Stomach (tissue), 9 donors: ENCODE measurements around the gene DCDC2. TPM values are rescaled to one million over a fixed set of nuclear protein-coding genes. Genes with fewer than 3 reads are reported as not detected.
"Not testable (repeated sequence)": the region's sequence is repeated elsewhere in the genome, so short reads cannot be mapped to it uniquely, and the experiment has no call there.

Source experiments
- DNase-seq, 2 donors: peaks; one replicate each; pipeline versions ENCODE4 v3.0.0 to v3.0.0-alpha.2; 2013 to 2019
- H3K27ac ChIP-seq, 5 donors: fragments of 200-600 bp in 4 of 5; sonication (generic) in 4 of 5; one replicate each; pipeline ENCODE4 v1.5.1; 2013 to 2019; ENCODE audit warnings: mild to moderate bottlenecking in 1 of 5, moderate library complexity in 1 of 5
- H3K27me3 ChIP-seq, 3 donors: fragments of 200-600 bp; sonication (generic); one replicate each; pipeline ENCODE4 v1.5.1; 2017 to 2019; ENCODE audit warnings: mixed run types in 1 of 3
- H3K36me3 ChIP-seq, 4 donors: fragments of 200-600 bp; sonication (generic); 1 replicate in 3 of 4; 2 replicates in 1 of 4; pipeline ENCODE4 v1.5.1; 2016 to 2019
- H3K4me1 ChIP-seq, 4 donors: fragments of 200-600 bp; sonication (generic); one replicate each; pipeline ENCODE4 v1.5.1; 2016 to 2019
- H3K4me3 ChIP-seq, 4 donors: fragments of 200-600 bp; sonication (generic) in 3 of 4; one replicate each; pipeline ENCODE4 v1.5.1; 2016 to 2019; ENCODE audit warnings: mild to moderate bottlenecking in 1 of 4
- H3K9me3 ChIP-seq, 4 donors: fragments of 200-600 bp; sonication (generic); one replicate each; pipeline ENCODE4 v1.5.1; 2016 to 2019
- EP300 ChIP-seq: sonication (generic); formaldehyde crosslinking; IDR thresholded peaks from one replicate; pipeline ENCODE4 v1.6.1; 2017; ENCODE audit warnings: antibody characterized with exemption
- POLR2A ChIP-seq, 4 donors: fragments of 450-650 bp; IDR thresholded peaks; one replicate each; pipeline ENCODE4 v1.6.1; 2016; ENCODE audit warnings: antibody characterized with exemption in 4 of 4, control low read depth in 2 of 4, mild to moderate bottlenecking in 1 of 4, moderate library complexity in 1 of 4
- POLR2AphosphoS5 ChIP-seq, 3 donors: sonication (generic); formaldehyde crosslinking; IDR thresholded peaks; one replicate each; pipeline ENCODE4 v1.6.1; 2016; ENCODE audit warnings: antibody characterized with exemption in 3 of 3
- WGBS, 5 donors: extraction: QIAGEN DNeasy Blood & Tissue Kit in 3 of 5; methylation state at CpG; one replicate each; pipeline versions ENCODE4 v1.1.5 to v1.1.7; 2013 to 2018; 5-methylcytosine and 5-hydroxymethylcytosine counted together
- intact Hi-C: fragments of 100-400 bp; cut with DNase I; formaldehyde crosslinking; loops from one replicate; pipeline ENCODE4 v1.15.1; 2023; ENCODE audit warnings: low total_unique reads
- polyA plus RNA-seq, 3 donors: library from polyadenylated mRNA; stranded (reverse); fragments of 200-250 nt; gene quantifications; one replicate each; pipeline ENCODE4 v1.2.3, GENCODE V29; 2013
- total RNA-seq, 5 donors: library from RNA; depleted of rRNA; stranded (reverse); fragments of >200 nt; gene quantifications; one replicate each; pipeline versions ENCODE4 v1.1.0 to v1.2.3, GENCODE V29; 2014 to 2016
- TF ChIP-seq, protein P1 (sequence below), 7 experiments: fragments of 450-650 bp in 4 of 7; fragments of 200-600 bp in 3 of 7; sonication (generic) in 3 of 7; IDR thresholded peaks; one replicate each; pipeline ENCODE4 v1.5.1; 2016 to 2019; ENCODE audit warnings: antibody characterized with exemption in 7 of 7, control low read depth in 2 of 7, mild to moderate bottlenecking in 1 of 7
- donor health status: healthy with polysubstance abuse.
- donor health status: Bipolar disorder and iron deficiency.
- donor health status: healthy.

Gene DCDC2
- total and polyA plus RNA-seq, 8 donors: under 0.01 to 2.8 (median 1.4) TPM

DNA sequence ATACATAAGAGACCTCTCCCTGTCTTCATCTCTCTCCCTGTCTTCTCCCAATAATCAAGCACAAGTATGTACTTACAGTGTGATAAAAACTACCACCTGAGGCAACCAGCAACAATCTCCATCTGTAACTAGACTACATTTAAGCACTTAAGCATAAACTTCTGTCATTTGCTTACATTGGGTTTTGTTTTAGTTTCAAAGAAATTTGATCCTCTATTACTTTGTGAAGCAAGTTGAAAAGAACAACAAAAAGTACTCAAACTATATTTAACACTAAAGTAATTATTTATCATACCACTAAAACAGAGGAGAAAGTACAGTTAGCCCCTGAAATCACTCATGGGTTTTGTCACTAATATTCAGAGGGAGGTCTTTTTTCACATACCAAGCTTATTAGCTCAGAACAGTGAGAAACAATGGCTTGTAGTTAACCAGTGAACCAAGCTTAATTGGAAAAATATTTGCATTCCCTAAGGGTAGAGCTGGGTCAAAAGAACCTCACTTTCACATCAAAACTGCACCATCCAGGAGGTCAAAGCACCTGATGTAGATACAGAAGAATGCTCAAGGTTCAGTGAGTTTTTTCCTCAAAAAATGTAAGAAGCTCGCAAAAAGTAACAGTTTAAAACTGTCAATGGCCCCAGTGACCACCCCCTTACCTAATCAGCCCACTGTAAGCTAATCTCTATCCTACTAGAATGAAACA, 34.1 kb downstream of the DCDC2 start:
- Histone ChIP-seq H3K27ac (no peak overlapping the region), H3K4me3 (no peak overlapping the region), H3K9me3 (no peaks in the 10 kb centered on the region), H3K36me3 (no peaks in the 10 kb centered on the region), H3K27me3 (no peaks in the 10 kb centered on the region), H3K4me1 (no peaks in the 10 kb centered on the region)
- peak in 1 of 2 donors; percentile 22 for DNase-seq
- WGBS, 5 donors: 53 to 79% (median 73%) methylated on average over 1 of the region's 1 CpG
- intact Hi-C loops: no loop called here
- no peak for TF ChIP-seq POLR2AphosphoS5 (IDR thresholded peaks at IDR 0.05)
- TF ChIP-seq EP300: no peak
- TF ChIP-seq, protein P1, sequence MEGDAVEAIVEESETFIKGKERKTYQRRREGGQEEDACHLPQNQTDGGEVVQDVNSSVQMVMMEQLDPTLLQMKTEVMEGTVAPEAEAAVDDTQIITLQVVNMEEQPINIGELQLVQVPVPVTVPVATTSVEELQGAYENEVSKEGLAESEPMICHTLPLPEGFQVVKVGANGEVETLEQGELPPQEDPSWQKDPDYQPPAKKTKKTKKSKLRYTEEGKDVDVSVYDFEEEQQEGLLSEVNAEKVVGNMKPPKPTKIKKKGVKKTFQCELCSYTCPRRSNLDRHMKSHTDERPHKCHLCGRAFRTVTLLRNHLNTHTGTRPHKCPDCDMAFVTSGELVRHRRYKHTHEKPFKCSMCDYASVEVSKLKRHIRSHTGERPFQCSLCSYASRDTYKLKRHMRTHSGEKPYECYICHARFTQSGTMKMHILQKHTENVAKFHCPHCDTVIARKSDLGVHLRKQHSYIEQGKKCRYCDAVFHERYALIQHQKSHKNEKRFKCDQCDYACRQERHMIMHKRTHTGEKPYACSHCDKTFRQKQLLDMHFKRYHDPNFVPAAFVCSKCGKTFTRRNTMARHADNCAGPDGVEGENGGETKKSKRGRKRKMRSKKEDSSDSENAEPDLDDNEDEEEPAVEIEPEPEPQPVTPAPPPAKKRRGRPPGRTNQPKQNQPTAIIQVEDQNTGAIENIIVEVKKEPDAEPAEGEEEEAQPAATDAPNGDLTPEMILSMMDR (IDR thresholded peaks at IDR 0.05): no peak
- TF ChIP-seq POLR2A (IDR thresholded peaks at IDR 0.05): no peak

DNA sequence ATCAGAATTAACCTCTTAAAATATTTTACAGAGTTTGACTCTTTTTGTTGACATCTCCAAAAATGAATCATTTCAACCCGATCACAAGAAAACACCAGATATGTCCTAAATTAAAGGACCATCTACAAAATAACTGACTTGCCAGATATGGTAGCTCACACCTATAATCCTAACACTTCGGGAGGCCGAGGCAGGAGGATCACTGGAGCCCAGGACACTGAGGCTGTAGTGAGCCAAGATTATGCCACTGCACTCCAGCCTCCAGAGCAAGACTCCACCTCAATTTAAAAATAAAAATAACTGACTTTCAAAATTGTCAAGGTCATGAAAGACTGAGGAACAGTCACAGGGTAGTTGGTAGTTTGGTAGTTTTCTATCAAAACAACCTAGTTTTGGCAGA, 34.9 kb downstream of the DCDC2 start:
- Histone ChIP-seq H3K9me3 (no peaks in the 10 kb centered on the region), H3K27ac (no peak overlapping the region), H3K4me1 (no peaks in the 10 kb centered on the region), H3K36me3 (no peaks in the 10 kb centered on the region), H3K27me3 (no peaks in the 10 kb centered on the region), H3K4me3 (no peak overlapping the region)
- DNase-seq: no peak
- 78 to 98% (median 90%) methylated on average over 3 of the region's 3 CpGs for WGBS, 5 donors
- intact Hi-C loops: no loop called here
- TF ChIP-seq POLR2A (IDR thresholded peaks at IDR 0.05) (no peak), EP300 (no peak), POLR2AphosphoS5 (IDR thresholded peaks at IDR 0.05) (no peak)
- TF ChIP-seq, protein P1 (IDR thresholded peaks at IDR 0.05): no peak

DNA sequence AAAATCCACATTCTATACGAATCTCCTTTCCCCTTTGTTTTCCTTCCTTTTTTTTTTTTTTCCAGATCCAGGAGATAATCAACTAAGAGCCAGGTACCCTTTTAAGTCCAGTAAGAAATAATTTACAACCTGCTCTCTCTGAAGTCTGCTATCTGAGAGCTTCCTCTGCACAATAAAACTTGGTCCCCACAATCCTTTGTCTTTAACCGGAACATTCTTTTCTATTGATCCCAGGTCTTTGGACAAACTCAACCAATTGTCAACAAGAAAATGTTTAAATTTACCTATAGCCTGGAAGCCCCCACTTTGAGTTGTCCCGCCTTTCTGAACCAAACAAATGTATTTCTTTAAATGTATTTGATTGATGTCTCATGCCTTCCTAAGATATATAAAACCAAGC, 35.4 kb downstream of the DCDC2 start:
- H3K27me3 ChIP-seq, H3K4me3 ChIP-seq, intact Hi-C loops, H3K36me3 ChIP-seq, H3K27ac ChIP-seq, DNase-seq, H3K9me3 ChIP-seq, H3K4me1 ChIP-seq: not testable (repeated sequence)
- WGBS, 5 donors: 56 to 70% (median 60%) methylated on average over 3 of the region's 3 CpGs

DNA sequence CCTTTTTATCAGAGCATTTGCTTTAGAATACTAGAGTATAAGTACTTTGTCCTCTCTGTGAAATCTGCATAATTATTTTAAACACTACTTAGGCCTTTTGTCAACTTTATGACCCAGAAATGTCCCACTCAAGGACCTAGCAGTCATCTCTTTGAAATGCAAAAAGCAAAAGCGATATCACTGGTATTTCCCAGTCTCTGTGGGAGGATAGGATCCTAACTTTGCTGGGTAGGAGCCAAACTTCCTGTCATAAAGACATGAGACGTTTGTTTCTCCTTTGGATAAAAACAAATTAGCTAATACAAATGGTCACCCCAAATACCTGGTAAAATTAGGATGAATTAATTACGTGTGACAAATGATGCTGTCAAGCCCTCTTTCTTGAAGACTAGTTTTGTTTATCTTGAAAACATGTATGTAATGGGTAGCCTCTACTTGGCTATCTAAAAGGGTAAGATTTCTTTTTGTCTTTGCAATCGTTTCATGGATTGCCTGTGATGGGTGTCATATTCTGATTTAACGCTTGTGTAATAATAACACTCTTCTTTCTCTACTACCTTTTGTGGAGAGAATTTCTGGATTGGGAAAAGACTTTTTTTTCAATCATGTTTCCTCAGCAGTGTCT, 36.2 kb downstream of the DCDC2 start:
- H3K36me3 ChIP-seq: no peaks in the 10 kb centered on the region
- intact Hi-C loops: no loop called here
- no peak overlapping the region for H3K4me3 ChIP-seq
- no peaks in the 10 kb centered on the region for H3K27me3 ChIP-seq
- TF ChIP-seq EP300 (no peak), POLR2A (IDR thresholded peaks at IDR 0.05) (no peak)
- no peaks in the 10 kb centered on the region for H3K9me3 ChIP-seq
- WGBS, 5 donors: 49 to 59% (median 58%) methylated on average over 5 of the region's 5 CpGs
- H3K4me1 ChIP-seq: no peaks in the 10 kb centered on the region
- peak in 1 of 2 donors; percentile 16 for DNase-seq
- no peak overlapping the region for H3K27ac ChIP-seq

DNA sequence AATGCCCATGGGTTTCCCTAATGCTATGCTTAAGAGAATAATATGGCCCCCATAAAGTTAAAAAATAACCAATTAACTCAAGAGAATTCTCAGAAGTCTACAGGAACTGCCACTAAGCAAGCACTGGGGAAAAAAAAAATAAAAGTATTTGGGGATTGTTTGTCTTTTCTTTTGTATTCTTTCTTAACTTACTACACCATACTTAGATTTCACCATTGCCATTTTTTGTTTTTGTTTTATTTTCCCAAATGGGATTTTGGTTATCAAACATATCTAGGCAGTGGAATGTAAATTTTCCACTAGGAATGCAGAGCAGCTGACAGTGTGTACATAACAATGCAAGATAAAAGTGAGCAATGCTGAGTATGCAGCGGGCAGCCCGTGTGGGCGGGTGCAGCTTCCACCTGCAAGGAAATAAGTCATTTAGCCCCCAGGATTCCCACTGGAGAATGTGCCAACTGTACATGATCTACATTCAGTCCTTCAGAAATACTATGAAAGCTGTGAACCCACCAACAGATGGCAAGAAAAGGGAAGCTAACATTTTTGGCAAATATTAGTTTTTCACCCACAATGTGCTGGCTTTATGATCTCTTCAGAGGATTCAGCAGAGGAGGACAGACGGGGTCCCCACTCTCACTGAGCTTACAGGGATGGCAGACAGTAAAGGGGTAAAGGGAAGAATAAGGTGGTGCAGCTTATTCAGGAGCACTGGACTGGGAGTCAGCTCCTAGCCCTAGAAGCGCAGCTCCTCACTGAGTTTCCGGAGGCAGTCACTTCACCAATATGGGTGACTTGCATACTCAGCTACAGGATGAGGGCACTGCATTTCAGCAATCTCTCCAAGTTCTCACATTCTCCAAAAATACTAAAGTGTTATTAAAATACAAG, 44.4 kb downstream of the DCDC2 start:
- intact Hi-C loops: no loop called here
- no peaks in the 10 kb centered on the region for H3K36me3 ChIP-seq
- H3K4me3 ChIP-seq: no peak overlapping the region
- peaks cover 5 to 10% (median 8%) of the 10 kb centered on the region in 4 donors for H3K9me3 ChIP-seq
- no peak overlapping the region for H3K27ac ChIP-seq
- peaks cover 0 to 7% (median 3%) of the 10 kb centered on the region in 4 donors for H3K4me1 ChIP-seq
- H3K27me3 ChIP-seq: no peaks in the 10 kb centered on the region
- 26 to 43% (median 33%) methylated on average over 6 of the region's 6 CpGs for WGBS, 5 donors
- DNase-seq: peak; percentile 40 to 66
- TF ChIP-seq POLR2A (IDR thresholded peaks at IDR 0.05): no peak
- TF ChIP-seq, protein P1 (IDR thresholded peaks at IDR 0.05): no peak
- no peak for TF ChIP-seq EP300
- no peak for TF ChIP-seq POLR2AphosphoS5 (IDR thresholded peaks at IDR 0.05)

DNA sequence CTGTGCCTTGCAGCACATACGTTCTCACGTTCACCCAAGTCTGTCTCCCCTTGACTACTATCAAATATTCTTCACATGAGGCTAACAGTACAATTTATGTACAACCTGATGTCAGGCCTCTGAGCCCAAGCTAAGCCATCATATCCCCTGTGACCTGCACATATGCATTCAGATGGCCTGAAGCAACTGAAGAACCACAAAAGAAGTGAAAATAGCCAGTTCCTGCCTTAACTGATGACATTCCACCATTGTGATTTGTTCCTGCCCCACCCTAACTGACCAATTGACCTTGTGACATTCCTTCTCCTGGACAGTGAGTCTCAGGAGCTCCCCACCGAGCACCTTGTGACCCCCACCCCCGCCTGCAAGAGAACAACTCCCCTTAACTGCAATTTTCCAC, 46.1 kb downstream of the DCDC2 start:
- WGBS, 5 donors: 85 to 93% (median 89%) methylated on average over 4 of the region's 4 CpGs
- H3K27me3 ChIP-seq, H3K4me1 ChIP-seq, H3K9me3 ChIP-seq, H3K36me3 ChIP-seq, intact Hi-C loops, DNase-seq, H3K4me3 ChIP-seq, H3K27ac ChIP-seq: not testable (repeated sequence)
